GM19397 (cell line): ENCODE data around the gene CD244.
"Not testable (repeated sequence)": the region's sequence is repeated elsewhere in the genome, so short reads cannot be mapped to it uniquely, and the experiment has no call there.

Experiments
- ATAC-seq: cut with Tn5 transposase; IDR thresholded peaks from one replicate; pipeline ENCODE4 v1.9.1; 2021; ENCODE audit warnings: mild to moderate bottlenecking, moderate library complexity; ENCODE audit not compliant: unreplicated experiment

Gene CD244

GRCh38 chr1:160880216-160880615 lies 17.5 kb upstream of the CD244 start:
- ATAC-seq: no peak

GRCh38 chr1:160879056-160879455 lies 16.4 kb upstream of the CD244 start:
- no peak for ATAC-seq

GRCh38 chr1:160877221-160877620 lies 14.5 kb upstream of the CD244 start:
- ATAC-seq: no peak

- no peak for ATAC-seq
Measured at GRCh38 chr1:160876311-160876710, 13.6 kb upstream of the CD244 start.

- not testable (repeated sequence) for ATAC-seq
Measured at GRCh38 chr1:160875591-160875990, 12.9 kb upstream of the CD244 start.

- ATAC-seq: no peak
Measured at GRCh38 chr1:160874935-160875334, 12.2 kb upstream of the CD244 start.

- no peak for ATAC-seq
Measured at GRCh38 chr1:160868141-160868540, 5.5 kb upstream of the CD244 start.

GRCh38 chr1:160867651-160868050 lies 5.0 kb upstream of the CD244 start:
- not testable (repeated sequence) for ATAC-seq

- no peak for ATAC-seq
Measured at GRCh38 chr1:160866695-160867260, 4.1 kb upstream of the CD244 start.

- no peak for ATAC-seq
Measured at GRCh38 chr1:160866001-160866694, 3.5 kb upstream of the CD244 start.

- ATAC-seq: no peak
Measured at GRCh38 chr1:160865337-160865736, 2.6 kb upstream of the CD244 start.

GRCh38 chr1:160864173-160864572 lies 1.5 kb upstream of the CD244 start:
- ATAC-seq: no peak

- ATAC-seq: no peak
Measured at GRCh38 chr1:160863774-160864131, 1.1 kb upstream of the CD244 start.

- ATAC-seq: no peak
Measured at GRCh38 chr1:160863061-160863773, 530 bp upstream of the CD244 start.

GRCh38 chr1:160860840-160861505 lies 1.7 kb downstream of the CD244 start:
- ATAC-seq: no peak

- no peak for ATAC-seq
Measured at GRCh38 chr1:160859166-160859565, 3.5 kb downstream of the CD244 start.

GRCh38 chr1:160858507-160858906 lies 4.2 kb downstream of the CD244 start:
- ATAC-seq: no peak

- ATAC-seq: no peak
Measured at GRCh38 chr1:160858097-160858496, 4.6 kb downstream of the CD244 start.

- peak; percentile 75 for ATAC-seq
Measured at GRCh38 chr1:160855181-160855981, 7.3 kb downstream of the CD244 start.

- no peak for ATAC-seq
Measured at GRCh38 chr1:160853754-160854153, 8.9 kb downstream of the CD244 start.

GRCh38 chr1:160853014-160853413 lies 9.7 kb downstream of the CD244 start:
- no peak for ATAC-seq
